GM21717 (cell line): ENCODE results near the gene FMN2.

Experiments
- ATAC-seq: cut with Tn5 transposase; IDR thresholded peaks from one replicate; pipeline ENCODE4 v1.9.1; 2021; ENCODE audit warnings: mild to moderate bottlenecking, moderate library complexity; ENCODE audit not compliant: unreplicated experiment

Gene FMN2

DNA sequence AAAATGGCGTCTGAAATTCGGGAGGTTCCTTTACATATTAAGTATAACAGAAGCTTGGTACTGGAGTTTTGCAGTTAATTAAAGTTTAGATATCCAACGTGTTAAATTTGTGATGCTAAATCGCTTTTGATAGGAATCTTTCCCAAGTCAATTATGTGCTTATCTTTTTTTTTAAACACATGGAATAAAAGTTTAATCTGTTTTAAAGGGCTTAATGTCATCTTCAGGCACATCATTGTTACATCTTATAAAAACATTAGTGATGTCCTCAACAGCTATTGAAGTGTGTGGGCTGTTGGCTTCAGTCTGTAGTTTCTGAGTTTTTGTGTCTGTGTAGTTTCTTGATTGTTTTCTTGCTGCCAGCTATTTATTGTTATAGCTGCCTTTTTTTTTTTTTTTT lies 5.3 kb downstream of the FMN2 start:
- ATAC-seq: no peak

DNA sequence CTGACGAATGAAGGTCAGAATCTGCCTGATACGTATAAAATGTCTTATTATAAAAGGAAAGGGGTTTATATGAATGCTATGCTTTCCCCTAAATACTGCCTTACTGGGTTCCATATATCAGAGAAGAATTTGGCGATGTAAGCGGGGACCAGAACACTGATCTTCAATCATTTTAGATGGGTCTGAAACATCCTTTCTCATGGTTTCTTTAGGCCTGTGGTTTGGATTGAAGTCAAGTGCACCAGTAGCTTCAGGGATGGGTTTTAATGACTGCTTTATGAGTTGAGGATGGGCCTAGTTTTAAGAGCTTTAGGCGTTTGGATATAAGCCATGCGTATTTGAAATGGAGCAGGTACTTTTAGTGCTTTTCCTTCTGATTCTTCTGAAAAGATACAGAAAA lies 6.9 kb downstream of the FMN2 start:
- no peak for ATAC-seq

DNA sequence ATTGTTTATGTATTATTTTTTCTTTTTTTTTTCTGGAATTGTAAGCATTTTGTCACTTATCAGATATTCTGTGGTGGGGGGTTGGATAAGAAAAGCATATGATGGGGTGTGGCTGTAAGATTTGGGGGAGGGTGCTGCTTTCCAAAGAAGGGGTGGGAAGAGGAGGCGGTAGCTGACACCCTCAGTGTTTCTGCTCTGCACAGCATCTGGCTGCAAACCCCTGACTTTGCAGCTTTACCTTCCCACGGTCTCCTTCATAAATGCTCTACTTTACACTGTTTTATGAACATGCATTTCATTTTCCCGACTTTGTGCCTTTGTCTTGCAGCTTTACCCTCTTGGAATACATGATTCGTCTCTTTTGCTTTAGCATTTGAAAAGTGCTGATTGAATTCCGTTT lies 7.6 kb downstream of the FMN2 start:
- ATAC-seq: no peak

DNA sequence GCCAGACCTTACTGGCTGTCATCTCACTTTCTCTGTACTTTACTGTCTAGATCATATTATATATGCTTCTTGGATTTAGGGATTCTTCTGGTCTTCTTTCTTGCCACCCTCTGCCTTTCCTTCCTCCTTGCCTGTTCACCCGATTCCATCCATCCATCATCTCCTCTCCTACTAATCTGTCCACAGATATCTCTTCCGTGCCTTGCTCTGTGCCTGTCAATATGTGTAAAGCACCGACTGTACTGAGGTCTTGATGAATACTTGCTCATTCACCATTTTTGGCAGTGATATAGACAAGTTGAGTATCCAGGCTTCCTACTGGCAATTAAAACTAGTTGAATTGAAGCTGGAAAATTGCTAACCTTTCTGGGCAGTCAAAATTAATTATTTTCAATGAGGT lies 8.1 kb downstream of the FMN2 start:
- ATAC-seq: no peak

DNA sequence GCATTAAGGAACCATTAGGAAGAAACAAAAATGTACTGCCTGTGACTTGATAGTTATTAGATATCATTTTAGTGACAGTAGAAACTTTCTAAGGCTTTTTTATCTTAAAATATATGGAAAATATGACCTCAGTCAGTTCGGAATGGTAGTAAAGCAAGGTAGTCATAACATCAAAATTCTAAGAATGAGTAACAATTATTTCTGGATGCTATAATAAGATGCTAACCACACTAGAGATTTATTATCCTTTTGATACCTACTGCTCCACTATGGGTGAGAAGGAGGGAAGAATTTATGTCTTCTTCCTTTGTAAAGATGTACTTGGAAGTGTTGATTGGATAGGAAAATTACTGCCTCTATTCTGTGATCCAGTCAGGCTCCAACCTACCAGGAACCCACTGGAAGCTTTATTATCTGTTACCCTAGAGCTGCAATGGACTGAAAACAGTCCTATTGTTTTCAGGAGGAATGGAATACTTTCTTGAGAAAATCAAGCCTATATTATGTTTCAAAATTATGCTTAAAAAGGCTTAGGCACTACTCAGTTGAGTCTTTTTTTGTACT lies 8.8 kb downstream of the FMN2 start:
- no peak for ATAC-seq

DNA sequence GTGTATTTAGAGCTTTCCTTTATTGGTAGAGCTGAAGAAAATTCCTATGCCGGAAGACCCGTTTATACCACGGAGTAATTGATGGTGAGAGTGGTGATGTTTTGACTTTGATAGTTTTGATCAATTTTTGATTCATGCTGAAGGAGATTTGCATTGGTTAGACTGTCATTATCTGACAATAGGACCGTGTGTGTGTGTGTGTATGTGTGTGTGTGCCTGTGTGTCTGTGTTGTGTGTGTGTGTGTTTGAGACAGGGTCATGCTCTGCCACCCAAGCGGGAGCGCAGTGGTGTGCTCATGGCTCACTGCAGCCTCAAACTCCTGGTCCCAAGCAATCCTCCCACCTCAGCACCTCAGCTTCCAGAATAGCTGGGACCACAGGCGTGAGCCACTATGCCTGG lies 9.6 kb downstream of the FMN2 start:
- ATAC-seq: no peak

DNA sequence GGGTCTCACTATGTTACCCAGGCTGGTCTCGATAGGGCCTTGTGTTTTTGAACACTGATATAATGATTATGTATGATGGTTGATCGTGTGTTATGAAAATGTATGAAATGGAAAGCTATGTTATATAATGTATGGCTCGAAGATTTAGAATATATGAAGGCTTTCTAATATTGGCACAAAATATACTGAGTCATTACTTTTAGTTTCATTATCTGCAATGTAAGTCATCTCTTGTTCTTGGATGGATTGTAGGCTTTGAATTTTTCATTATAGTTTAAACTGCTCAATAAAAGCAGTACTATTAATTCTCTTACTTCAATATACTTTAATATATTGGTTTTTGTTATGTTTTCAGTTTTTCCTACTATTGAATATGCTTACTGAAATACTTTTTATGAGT lies 10.1 kb downstream of the FMN2 start:
- no peak for ATAC-seq

DNA sequence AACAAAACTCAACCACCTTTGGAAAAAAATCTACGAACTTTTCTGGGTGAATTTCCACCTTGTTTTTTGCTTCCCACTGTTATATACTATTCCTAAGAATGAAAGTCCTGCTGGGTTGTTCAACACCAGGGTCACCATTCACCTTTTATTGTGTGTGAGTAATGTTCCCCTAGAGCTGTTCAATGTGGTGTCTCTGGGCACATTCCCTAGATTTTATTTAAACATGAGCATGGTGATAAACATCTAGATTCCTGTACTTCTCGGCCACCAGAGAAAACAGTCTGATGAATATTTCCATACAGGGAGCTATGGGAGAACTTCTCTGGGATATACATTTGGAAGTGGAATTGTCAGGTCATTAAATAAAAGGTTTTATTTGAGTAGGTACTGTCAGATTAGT lies 13.0 kb downstream of the FMN2 start:
- no peak for ATAC-seq

DNA sequence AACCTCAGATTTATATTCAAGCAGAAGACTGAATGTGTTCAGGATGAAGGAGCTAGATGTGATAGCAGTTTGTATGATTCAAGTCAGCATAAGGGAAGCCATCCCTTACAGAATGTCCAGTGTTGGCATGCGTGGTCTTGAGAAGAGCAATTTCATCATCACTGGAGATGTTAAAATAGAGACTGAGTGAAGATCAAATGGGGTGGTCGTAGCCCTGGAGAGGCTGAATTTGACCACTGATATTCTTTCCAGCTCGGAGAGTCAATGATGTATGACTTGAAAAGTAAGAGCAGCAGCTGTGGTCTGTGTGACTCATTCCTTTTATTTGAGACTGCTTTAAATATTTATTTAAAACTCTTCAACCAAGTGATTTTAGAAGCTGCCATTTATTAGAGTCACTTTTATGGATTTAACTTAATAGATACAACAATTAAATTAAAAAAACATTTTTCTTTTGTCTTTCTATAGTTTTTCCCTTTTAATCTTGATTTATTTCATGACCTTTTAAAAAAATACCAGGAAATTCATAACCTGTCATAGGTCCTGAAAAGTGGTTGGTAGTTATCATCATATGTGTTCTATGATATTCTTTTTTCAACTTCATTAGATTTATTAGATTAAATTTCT lies 15.5 kb downstream of the FMN2 start:
- ATAC-seq: no peak

DNA sequence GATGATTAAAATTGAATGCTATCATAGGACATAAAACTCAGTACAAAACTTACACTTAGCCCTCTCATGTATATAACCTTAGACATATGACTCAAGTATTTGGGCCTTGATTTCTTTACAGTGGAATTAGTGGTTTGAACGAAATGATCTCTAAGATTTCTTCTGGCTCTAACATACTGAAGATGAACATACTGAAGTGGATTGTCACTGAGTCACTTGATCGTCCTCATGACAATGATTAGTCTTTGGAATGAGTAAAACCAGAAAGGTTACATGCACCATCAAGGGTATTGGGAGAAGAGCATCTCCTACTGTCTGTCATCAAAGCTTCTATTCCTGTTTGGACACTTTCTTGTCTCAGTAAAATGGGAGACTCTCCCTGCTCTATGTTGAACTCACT lies 17.4 kb downstream of the FMN2 start:
- ATAC-seq: no peak

DNA sequence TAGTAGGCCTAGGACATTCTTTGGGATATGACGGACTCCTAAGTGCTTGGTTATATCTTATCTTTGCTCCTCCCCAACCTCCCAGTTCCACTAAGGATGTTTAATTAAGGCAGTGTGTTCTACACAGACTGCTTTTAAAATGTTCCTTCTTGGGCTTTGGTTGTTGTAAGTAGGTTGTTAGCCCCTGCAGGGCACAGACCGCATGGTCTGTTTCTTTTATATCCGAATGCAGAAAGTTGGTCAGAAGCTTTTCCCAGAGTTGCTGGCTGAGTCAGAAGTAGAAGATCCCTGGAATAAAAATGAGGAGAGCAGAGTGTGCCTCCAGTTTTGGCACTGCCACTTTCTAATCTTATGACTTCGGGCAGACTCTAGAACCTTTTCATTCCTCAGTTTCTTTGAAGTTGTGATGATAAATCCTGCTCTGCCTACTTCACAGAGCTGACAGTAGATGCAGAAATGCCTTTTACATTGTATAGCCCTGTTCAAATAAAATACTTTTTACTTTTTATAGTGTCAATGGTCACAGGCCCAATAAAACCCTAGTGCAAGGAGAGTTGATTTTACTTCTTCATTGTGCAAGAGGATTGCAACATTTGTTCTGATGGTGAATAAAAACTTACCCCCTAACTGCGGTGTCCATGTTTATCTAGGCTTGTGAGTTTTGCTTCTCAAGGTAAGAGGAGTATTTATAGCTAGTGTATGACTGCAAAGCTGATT lies 18.4 kb downstream of the FMN2 start:
- no peak for ATAC-seq

DNA sequence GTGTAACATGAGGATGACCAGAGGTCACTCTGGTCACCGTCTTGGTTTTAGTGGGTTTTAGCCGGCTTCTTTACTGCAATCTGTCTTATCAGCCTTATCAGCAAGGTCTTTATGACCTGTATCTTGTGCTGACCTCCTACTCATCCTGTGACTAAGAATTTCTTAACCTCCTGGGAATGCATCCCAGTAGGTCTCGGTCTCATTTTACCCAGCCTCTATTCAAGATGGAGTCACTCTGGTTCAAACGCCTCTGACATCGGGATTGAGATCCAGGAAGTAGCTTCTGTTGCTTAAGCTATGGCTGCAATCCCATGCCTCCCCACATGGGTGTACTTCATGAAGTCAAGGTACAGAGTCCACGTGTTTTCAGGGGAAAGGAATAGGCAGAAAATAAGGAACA lies 19.9 kb downstream of the FMN2 start:
- ATAC-seq: no peak

DNA sequence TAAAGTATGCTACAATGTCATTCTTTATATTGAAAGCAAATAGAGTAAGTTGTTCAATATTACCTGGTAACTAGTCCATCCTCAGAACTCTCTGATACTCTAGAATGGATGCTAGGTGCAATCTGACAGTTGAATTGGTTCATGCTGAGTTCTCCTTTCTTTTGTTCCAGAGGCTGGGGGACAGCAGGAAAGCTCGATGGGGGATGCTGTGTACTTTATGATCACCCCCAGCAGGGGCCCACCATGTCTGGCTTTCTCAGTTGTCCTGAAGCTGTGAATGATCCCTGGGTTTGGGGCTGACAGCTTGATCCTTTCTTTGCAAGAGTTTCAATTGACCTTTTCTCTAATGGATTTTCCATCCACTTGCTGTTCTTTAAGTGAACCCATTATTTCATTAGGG lies 22.5 kb downstream of the FMN2 start:
- no peak for ATAC-seq

DNA sequence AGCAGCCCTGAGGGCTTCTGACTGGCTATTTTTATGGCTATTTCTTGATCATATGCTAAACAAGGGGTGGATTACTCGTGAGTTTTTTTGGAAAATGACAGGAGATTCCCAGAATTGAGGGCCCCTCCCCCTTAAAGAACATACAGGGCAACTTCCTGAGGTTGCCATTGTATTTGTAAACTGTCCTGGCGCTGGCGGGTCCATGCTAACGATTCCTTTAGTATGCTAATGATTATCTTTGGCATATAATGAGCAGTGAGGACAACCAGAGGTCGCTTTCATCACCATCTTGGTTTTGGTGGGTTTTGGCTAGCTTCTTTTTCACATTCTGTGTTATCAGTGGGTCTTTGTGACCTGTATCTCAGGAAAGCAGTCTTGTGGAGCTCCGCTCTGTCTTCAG lies 24.1 kb downstream of the FMN2 start:
- no peak for ATAC-seq

DNA sequence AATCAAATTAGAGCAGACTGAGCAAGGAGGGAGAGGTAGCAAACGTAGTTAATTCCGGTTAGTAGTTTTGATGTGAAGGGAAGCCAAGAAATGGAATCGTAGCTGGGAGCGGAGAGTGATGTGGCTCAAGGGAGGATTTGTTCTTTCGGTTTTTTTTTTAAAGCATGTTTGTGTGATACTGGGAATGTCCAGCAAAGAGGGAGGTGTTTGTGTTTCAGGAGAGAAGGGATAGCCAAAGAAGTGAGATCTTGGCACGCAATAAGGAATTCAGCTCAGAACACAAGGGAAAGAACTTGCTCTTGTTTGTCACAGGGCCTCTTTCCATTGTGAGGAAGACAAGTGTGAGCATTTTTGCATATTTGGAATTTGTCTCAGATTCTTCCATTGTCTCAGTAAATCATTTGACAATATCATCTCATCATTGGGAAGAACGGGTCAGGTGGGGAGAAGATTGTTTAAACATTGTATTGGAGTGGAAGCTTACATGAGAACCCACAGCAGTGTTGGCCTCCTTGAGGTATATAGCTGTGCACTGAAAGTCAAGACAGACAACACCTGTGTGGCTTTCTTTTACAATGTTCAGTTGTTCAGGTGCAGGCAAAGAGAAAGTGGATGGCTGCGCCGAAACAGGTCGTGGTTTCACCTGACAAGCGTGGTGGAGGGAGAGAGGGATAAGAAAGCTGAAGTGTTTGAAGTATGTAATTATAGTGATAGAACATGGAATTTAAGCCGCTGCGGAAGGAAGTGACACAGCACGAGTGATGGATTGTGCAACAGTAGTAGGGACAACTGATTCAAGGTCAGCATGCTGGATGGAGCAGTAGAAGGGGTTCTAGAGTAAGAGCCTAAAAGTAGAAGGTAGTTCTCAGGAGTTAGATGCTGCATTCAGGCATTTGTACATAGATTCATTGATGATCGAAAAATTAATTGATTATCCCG lies 25.4 kb downstream of the FMN2 start:
- no peak for ATAC-seq

DNA sequence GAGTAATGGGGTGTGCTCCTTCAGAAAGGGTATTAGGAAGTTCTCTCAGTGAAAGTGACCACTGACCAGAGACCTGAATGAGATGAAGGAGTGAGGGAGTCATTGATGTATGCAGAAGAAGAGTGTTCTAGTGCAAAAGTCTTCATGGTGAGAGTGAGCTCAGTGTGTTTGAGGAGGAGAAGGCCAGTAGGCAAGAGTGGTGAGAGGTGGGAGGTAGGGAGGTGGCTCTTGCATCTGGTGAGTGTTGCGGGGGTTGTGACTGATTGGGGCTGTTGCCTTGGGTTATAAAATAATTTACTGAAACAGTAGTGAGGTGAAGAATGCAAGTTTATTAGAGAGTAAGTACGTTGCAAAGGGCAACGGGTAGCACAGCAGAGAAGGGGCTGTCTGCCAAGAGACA lies 26.2 kb downstream of the FMN2 start:
- no peak for ATAC-seq

DNA sequence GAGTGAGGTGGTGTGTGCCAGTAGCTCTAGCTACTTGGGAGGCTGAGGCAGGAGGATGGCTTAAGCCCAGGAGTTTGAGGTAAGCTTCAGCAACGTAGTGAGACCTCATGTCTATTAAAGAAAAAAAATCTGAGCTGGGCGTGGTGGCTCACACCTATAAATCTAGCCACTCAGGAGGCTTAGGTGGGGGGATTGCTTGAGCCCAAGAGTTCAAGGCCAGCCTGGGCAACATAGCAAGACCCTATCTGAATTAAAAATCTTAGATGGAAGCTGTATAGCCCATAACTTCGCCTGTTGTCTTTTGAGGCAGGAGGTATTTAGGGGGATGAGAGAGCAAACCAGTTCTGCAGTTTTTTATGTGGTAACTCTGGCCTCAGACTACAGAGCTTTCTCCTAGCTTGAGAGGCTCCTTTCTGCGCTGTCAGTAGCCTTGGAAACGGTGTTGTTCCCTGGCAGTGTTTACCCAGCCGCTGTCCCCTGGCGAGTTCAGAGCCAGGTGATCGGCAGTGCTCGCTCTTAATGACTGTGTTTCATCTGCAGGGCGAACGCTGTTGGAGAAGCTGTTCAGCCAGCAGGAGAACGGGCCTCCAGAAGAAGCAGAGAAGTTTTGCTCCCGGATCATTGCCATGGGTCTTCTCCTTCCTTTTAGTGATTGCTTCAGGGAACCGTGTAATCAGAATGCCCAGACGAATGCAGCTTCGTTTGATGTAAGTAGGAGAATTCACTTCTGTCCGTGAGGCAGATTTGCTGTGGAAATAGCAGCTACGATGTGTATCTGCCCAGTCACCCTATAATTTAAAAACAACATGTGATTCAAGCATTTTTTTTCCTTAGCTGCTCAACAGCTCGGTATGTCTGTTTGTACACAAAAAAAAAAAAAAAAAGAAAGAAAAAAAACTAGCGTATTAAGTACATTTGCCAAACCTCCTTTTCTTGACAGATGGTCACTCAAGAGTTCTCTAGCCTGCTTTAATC lies 31.2 kb downstream of the FMN2 start:
- ATAC-seq: no peak

DNA sequence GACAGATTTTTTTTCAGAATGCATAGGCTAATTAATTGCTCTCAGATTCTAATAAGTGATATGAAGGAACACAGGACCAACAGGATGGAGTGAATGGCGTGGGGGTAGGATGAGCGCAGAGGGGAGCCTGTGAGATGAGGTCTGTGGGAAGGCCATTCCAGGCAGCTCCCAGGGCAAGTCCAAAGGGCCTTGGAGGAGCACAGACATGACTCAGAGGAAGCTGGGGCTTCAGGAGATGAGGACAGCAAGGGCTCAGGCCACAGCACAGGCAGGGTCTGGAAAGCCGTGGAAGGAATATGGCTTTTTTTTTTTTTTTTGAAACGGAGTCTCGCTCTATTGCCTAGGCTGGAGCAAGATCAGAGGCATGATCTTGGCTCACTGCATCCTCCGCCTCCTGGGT lies 35.1 kb downstream of the FMN2 start:
- no peak for ATAC-seq

DNA sequence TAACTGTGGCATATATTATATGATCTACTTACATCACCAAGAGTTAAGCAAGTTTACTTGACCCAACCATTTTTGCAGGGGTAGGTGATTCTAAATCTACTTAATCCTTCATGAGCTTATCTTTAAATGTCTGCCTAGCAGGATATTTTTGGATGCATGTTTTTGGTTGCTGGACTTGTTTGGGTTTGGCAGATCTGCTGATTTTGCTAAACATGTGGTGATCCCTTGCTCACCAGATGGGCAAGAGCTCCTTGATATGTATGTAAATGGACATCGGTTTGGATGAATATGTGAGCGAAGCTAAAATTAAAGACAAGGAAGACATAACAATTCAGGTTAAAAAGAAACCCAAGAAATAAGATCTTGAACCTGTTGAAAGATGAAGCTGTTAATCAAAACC lies 36.7 kb downstream of the FMN2 start:
- no peak for ATAC-seq

DNA sequence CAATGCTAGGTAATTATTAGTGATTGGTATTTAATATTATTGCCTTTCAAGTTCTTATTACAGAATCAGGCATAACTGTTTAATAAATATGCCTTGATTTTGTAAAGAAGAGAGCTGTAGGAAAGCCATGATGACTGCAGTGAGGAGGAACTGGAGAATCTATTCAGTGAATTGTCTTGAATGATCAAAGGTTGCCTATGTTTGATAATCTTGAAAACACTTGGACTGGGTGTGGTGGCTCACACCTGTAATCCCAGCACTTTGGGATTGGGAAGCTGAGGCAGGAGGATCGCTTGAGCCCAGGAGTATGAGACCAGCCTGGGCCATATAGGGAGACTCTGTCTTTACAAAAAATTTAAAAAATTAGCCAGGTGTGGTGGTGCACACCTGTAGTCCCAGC lies 42.4 kb downstream of the FMN2 start:
- no peak for ATAC-seq
